Endothelial cell of umbilical vein (primary cell): ENCODE data around the gene PAOX. TPM values are rescaled to one million over a fixed set of nuclear protein-coding genes. Genes with fewer than 3 reads are reported as not detected.
A peak's percentile ranks its signal among the peaks of the same experiment; 100 is the strongest.

Experiments used
- Bru-seq: library from RNA; stranded (reverse); fragments of 400-500 nt; gene quantifications from one replicate; lab custom pipeline; 2021; lab: Mats Ljungman, UMichigan
- BruChase-seq, 2 experiments: library from RNA; stranded (reverse); fragments of 400-500 nt; gene quantifications; one replicate each; lab custom pipeline; 2021; lab: Mats Ljungman, UMichigan
- BruUV-seq: library from RNA; stranded (reverse); fragments of 400-500 nt; replicated peaks from 2 replicates; lab custom pipeline; 2021; lab: Mats Ljungman, UMichigan
- CTCF ChIA-PET: fragments of 300-600, 350-600 bp; sonication (Branson Sonifier 250); formaldehyde crosslinking; loops from one replicate; lab custom pipeline; 2021; ENCODE audit warnings: antibody characterized with exemption, inconsistent platforms; lab: Charles Lee
- POLR2A ChIA-PET: fragments of 300-600, 350-600 bp; sonication (Branson Sonifier 250); formaldehyde crosslinking; loops from one replicate; lab custom pipeline; 2021; ENCODE audit warnings: antibody characterized with exemption, inconsistent platforms; lab: Charles Lee
- DNase-seq: peaks from one replicate; pipeline ENCODE4 v3.0.0-alpha.2; 2011; ENCODE audit warnings: low read depth, low spot score
- FAIRE-seq: peaks from 2 replicates; lab custom pipeline; 2011; peaks lifted over from hg19 to GRCh38; lab: Jason Lieb, UNC
- H2AFZ ChIP-seq: 2 replicates; pipeline ENCODE4 v1.6.0; 2012; ENCODE audit warnings: low read depth, low read length, control low read depth, inconsistent platforms
- H3K27ac ChIP-seq: 2 replicates; pipeline ENCODE4 v1.5.1; 2011; ENCODE audit warnings: low read depth, mild to moderate bottlenecking, control low read depth, low read length, moderate library complexity; ENCODE audit not compliant: insufficient read depth
- H3K27me3 ChIP-seq, 2 experiments: 2 replicates each; pipeline versions ENCODE4 v1.6.0 to v1.6.1; 2011; ENCODE audit warnings: low read length in 2 of 2, mixed read lengths in 1 of 2; ENCODE audit not compliant: control insufficient read depth in 2 of 2, insufficient read depth in 2 of 2
- H3K36me3 ChIP-seq, 2 experiments: 2 replicates in 1 of 2; 3 replicates in 1 of 2; pipeline ENCODE4 v1.5.1; 2011; ENCODE audit warnings: low read length in 2 of 2, mild to moderate bottlenecking in 1 of 2, moderate library complexity in 1 of 2; ENCODE audit not compliant: control insufficient read depth in 2 of 2, insufficient read depth in 2 of 2; ENCODE audit errors: extremely low read depth in 1 of 2
- H3K4me1 ChIP-seq: 3 replicates; pipeline ENCODE4 v1.5.1; 2011; ENCODE audit warnings: mild to moderate bottlenecking, low read length; ENCODE audit not compliant: control insufficient read depth, insufficient read depth; ENCODE audit errors: extremely low read depth
- H3K4me2 ChIP-seq: 2 replicates; pipeline ENCODE4 v1.6.1; 2011; ENCODE audit warnings: low read length, control low read depth, mixed read lengths; ENCODE audit not compliant: insufficient read depth
- H3K4me3 ChIP-seq, 3 experiments: fragments of 200-600 bp in 1 of 3; sonication (generic), shearing (Covaris generic) in 1 of 3; replicated peaks in 1 of 3; 2 replicates each; pipeline ENCODE4 v1.5.1; 2011 to 2016; ENCODE audit warnings: control low read depth in 3 of 3, low read length in 3 of 3, mild to moderate bottlenecking in 2 of 3, inconsistent platforms in 1 of 3, low read depth in 1 of 3, moderate library complexity in 1 of 3; ENCODE audit not compliant: insufficient read depth in 1 of 3
- H3K79me2 ChIP-seq: 2 replicates; pipeline ENCODE4 v1.6.0; 2012; ENCODE audit warnings: low read length, inconsistent platforms; ENCODE audit not compliant: control insufficient read depth, insufficient read depth
- H3K9ac ChIP-seq: replicated peaks from 2 replicates; pipeline ENCODE3; 2011; ENCODE audit warnings: low read length, control low read depth; ENCODE audit not compliant: insufficient read depth; ENCODE audit errors: extremely low read depth
- H3K9me1 ChIP-seq: replicated peaks from 3 replicates; pipeline ENCODE4 v1.6.0; 2011; ENCODE audit warnings: mild to moderate bottlenecking, low read length; ENCODE audit not compliant: control insufficient read depth, insufficient read depth; ENCODE audit errors: extremely low read depth
- H3K9me3 ChIP-seq: replicated peaks from 2 replicates; pipeline ENCODE4 v1.5.1; 2012; ENCODE audit warnings: low read length, inconsistent platforms; ENCODE audit not compliant: control insufficient read depth, insufficient read depth
- H4K20me1 ChIP-seq: replicated peaks from 2 replicates; pipeline ENCODE3; 2011; ENCODE audit warnings: mild to moderate bottlenecking, low read length; ENCODE audit not compliant: control insufficient read depth, insufficient read depth; ENCODE audit errors: extremely low read depth
- FOS ChIP-seq: IDR thresholded peaks from 2 replicates; pipeline ENCODE4 v1.6.1; 2011; ENCODE audit warnings: mild to moderate bottlenecking, low read length, moderate library complexity, borderline replicate concordance; ENCODE audit not compliant: insufficient read depth
- JUN ChIP-seq: IDR thresholded peaks from 2 replicates; pipeline ENCODE4 v1.6.1; 2011; ENCODE audit warnings: borderline replicate concordance, low read depth; ENCODE audit not compliant: insufficient read length, insufficient read depth
- MYC ChIP-seq: IDR thresholded peaks from one replicate; pipeline ENCODE4 v1.6.1; 2011; ENCODE audit warnings: mild to moderate bottlenecking, low read depth, low read length
- POLR2A ChIP-seq: IDR thresholded peaks from 2 replicates; pipeline ENCODE4 v1.6.1; 2012; ENCODE audit warnings: low read depth, mild to moderate bottlenecking, control low read depth, low read length
- POLR2AphosphoS5 ChIP-seq: IDR thresholded peaks from 2 replicates; pipeline ENCODE4 v1.6.1; 2012; ENCODE audit warnings: low read depth, mild to moderate bottlenecking, control low read depth, low read length, moderate library complexity; ENCODE audit not compliant: insufficient read depth
- dilution Hi-C: fragments of 300-500 bp; cut with MboI; formaldehyde crosslinking; loops from one replicate; pipeline ENCODE4 v1.15.0; 2019; ENCODE audit warnings: low sequenced_read_pairs; ENCODE audit not compliant: extremely low pct_ligation_motif_present
- intact Hi-C: fragments of 100-400 bp; cut with micrococcal nuclease; formaldehyde crosslinking; loops from one replicate; pipeline ENCODE4 v1.10.0; 2022
- long read RNA-seq: library from polyadenylated mRNA; stranded (forward); transcript quantifications from one replicate; pipeline ENCODE4 v2.0.0, GENCODE V29; 2021
- polyA minus RNA-seq, 3 experiments: library from RNA; depleted of rRNA, polyadenylated mRNA; stranded (reverse); fragments of >200 nt; gene quantifications; 1 replicate in 1 of 3; 2 replicates in 2 of 3; pipeline ENCODE4 v1.2.3, GENCODE V29; 2011
- polyA plus RNA-seq, 4 experiments: library from polyadenylated mRNA; depleted of rRNA in 3 of 4; stranded (reverse) in 3 of 4; unstranded in 1 of 4; fragments of >200 nt; gene quantifications; 2 replicates each; pipeline versions ENCODE4 v1.2.1 to v1.2.3, GENCODE V29; 2011 to 2012; ENCODE audit warnings: missing spikeins in 1 of 4
- total RNA-seq: library from RNA; stranded (reverse); gene quantifications from 2 replicates; pipeline ENCODE4 v1.2.3, GENCODE V29; 2021

PAOX gene
- total RNA-seq (2.6 and 5.6 TPM in 2 replicates), polyA plus RNA-seq (3.8 and 4.7 TPM in 2 replicates), polyA minus RNA-seq (3.8 and 4.1 TPM in 2 replicates), Bru-seq, nascent RNA (percentile 34 among the genes with signal in this experiment), BruChase-seq, experiment 1, labeled RNA remaining after a 6-hour chase (percentile 44 among the genes with signal in this experiment), BruChase-seq, experiment 2, labeled RNA remaining after a 2-hour chase (percentile 44 among the genes with signal in this experiment)
- polyA plus RNA-seq (2011; cell fraction: cytosol; rRNA removed) = 2.7 and 2.9 TPM in 2 replicates
- polyA plus RNA-seq (2011; cell fraction: nucleus; rRNA removed) = 5.9 and 7.5 TPM in 2 replicates
- 3.4 and 5.6 TPM in 2 replicates for polyA plus RNA-seq (2012)
- not detected for polyA minus RNA-seq (2011; cell fraction: cytosol; rRNA and poly(A)+ RNA removed)
- polyA minus RNA-seq (2011; cell fraction: nucleus; rRNA and poly(A)+ RNA removed) = 1.9 and 5.0 TPM in 2 replicates
- long read RNA-seq, transcript PAOX-201 (7 exons, 1,858 nt) = major isoform, 6 of 7 reads
- long read RNA-seq, partial matches to known transcripts = 1 of 7 reads
- long read RNA-seq, other reads (novel, unspliced or antisense) = 0 of 7 reads

DNA sequence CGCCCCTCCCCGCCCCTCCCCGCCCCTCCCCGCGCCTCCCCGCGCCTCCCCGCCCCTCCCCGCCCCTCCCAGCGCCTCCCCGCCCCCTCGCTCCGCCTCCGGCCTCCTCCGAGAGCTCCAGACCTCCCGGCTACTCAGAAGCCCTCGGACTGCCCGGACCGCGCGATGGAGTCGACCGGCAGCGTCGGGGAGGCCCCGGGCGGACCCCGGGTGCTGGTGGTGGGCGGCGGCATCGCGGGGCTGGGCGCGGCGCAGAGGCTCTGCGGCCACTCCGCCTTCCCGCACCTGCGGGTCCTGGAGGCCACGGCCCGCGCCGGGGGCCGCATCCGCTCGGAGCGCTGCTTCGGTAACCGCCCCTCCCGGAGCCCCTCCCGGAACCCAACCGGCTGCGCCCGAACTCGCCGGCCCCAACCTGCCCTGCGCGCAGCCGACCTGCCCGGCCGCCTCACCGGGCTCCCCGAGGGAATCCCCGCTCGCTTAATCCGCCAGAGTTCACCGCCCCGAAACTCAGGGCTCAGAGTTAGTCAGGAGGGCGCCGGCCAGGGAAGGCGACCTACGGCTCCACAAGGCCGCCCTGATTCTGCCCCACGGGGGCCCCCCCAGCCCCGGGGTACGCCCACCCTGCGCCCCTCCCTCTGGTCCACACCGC, at the start of gene PAOX:
TSS of gene PAOX (plus strand) at position 111 of the 649 bp plus-strand sequence. CDS start at position 166, 55 bp downstream.
- H3K79me2 ChIP-seq = no peaks in the 10 kb centered on the region
- TF ChIP-seq JUN = no peak
- TF ChIP-seq FOS = no peak
- TF ChIP-seq MYC = no peak
- peak; percentile 27 for TF ChIP-seq POLR2AphosphoS5
- TF ChIP-seq POLR2A = peak; percentile 64
- H4K20me1 ChIP-seq = no peaks in the 10 kb centered on the region
- no peaks in the 10 kb centered on the region for H3K9me1 ChIP-seq
- CTCF ChIA-PET = interaction anchor here (1.9 kb wide), 2 partner anchors 11 to 50 kb away, joined by 6 to 9 read pairs; no protein-coding TSS in a partner anchor
- intact Hi-C loops (no loop called here), dilution Hi-C loops (no loop called here)
- peak within 1 kb of the TSS; percentile 19 for H3K9ac ChIP-seq
- no peaks in the 10 kb centered on the region for H3K27me3 ChIP-seq
- H3K36me3 ChIP-seq = no peaks in the 10 kb centered on the region
- BruUV-seq = TSS peak; percentile 15
- H3K4me1 ChIP-seq = peaks cover 9% of the 10 kb centered on the region
- H2AFZ ChIP-seq = peak within 1 kb of the TSS; percentile 93
- DNase-seq = peak; percentile 28
- H3K4me3 ChIP-seq = peak within 1 kb of the TSS; percentile 49 to 57 (median 54)
- H3K4me2 ChIP-seq = peak within 1 kb of the TSS; percentile 64
- no peaks in the 10 kb centered on the region for H3K9me3 ChIP-seq
- H3K27ac ChIP-seq = no peak within 1 kb of the TSS
- POLR2A ChIA-PET = no interaction called here
- no peak for FAIRE-seq
